SU-DHL-6 (cell line): Measurements from ENCODE around the gene TMEM18.

Experiments used
- CTCF ChIP-seq: fragments of 200-600 bp; sonication (generic); IDR thresholded peaks from one replicate; pipeline ENCODE4 v1.5.1; 2017; ENCODE audit warnings: antibody characterized with exemption, mild to moderate bottlenecking, low read length, moderate library complexity; ENCODE audit not compliant: insufficient read depth, poor library complexity, severe bottlenecking
- EZH2phosphoT487 ChIP-seq: fragments of 200-600 bp; sonication (generic), shearing (Covaris generic); conservative IDR thresholded peaks from 2 replicates; pipeline ENCODE4 v1.6.1; 2018; ENCODE audit warnings: mild to moderate bottlenecking, antibody characterized with exemption, low read length, moderate library complexity, mixed read lengths

GRCh38 chr2:694174-694573 is 17.0 kb upstream of the TMEM18 start:
- TF ChIP-seq CTCF (no peak), EZH2phosphoT487 (no peak)
